NCI-H1694 treated with DMSO at 0.1 percent for 48 hours (cell line): ENCODE results near the gene NEK4.

Experiments used
- DNase-seq: peaks from one replicate; lab custom pipeline; 2025; lab: John Stamatoyannopoulos, UW

The NEK4 gene

GRCh38 chr3:52663098-52663497 lies 107.6 kb downstream of the NEK4 start:
- no peak for DNase-seq

GRCh38 chr3:52660046-52660445 lies 110.7 kb downstream of the NEK4 start:
- DNase-seq = no peak
